Islet precursor cell (in vitro differentiated cells): ENCODE measurements around the gene PBX4.
"Not testable (repeated sequence)": the region's sequence is repeated elsewhere in the genome, so short reads cannot be mapped to it uniquely, and the experiment has no call there.

Source experiments
- DNase-seq: peaks from one replicate; pipeline ENCODE4 v3.0.0-alpha.2; 2018

PBX4 gene

GRCh38 chr19:19626516-19627472 lies 8.3 kb upstream of the PBX4 start:
- peak; percentile 52 for DNase-seq

- DNase-seq: no peak
These were observed 5.6 kb upstream of the PBX4 start for GRCh38 chr19:19624032-19624570.

GRCh38 chr19:19623383-19623782 lies 4.9 kb upstream of the PBX4 start:
- DNase-seq: no peak

GRCh38 chr19:19619849-19620210 lies 1.3 kb upstream of the PBX4 start:
- DNase-seq: no peak

GRCh38 chr19:19619181-19619848 lies 828 bp upstream of the PBX4 start:
- DNase-seq: no peak

- no peak for DNase-seq
These were observed 3.4 kb downstream of the PBX4 start for GRCh38 chr19:19615086-19615485.

GRCh38 chr19:19613506-19613905 lies 5.0 kb downstream of the PBX4 start:
- peak; percentile 84 for DNase-seq

- no peak for DNase-seq
These were observed 7.9 kb downstream of the PBX4 start for GRCh38 chr19:19610376-19611202.

GRCh38 chr19:19606686-19607085 lies 11.8 kb downstream of the PBX4 start:
- DNase-seq: not testable (repeated sequence)

- DNase-seq: no peak
These were observed 12.5 kb downstream of the PBX4 start for GRCh38 chr19:19606021-19606420.

- no peak for DNase-seq
These were observed 15.7 kb downstream of the PBX4 start for GRCh38 chr19:19602713-19603324.

GRCh38 chr19:19602136-19602712 lies 16.3 kb downstream of the PBX4 start:
- DNase-seq: no peak

- DNase-seq: no peak
These were observed 17.6 kb downstream of the PBX4 start for GRCh38 chr19:19600793-19601330.

- DNase-seq: not testable (repeated sequence)
These were observed 19.6 kb downstream of the PBX4 start for GRCh38 chr19:19598728-19599451.

- no peak for DNase-seq
These were observed 20.6 kb downstream of the PBX4 start for GRCh38 chr19:19597809-19598306.

GRCh38 chr19:19595171-19595701 lies 23.3 kb downstream of the PBX4 start:
- DNase-seq: no peak

- no peak for DNase-seq
These were observed 24.1 kb downstream of the PBX4 start for GRCh38 chr19:19594381-19594780.

- no peak for DNase-seq
These were observed 25.8 kb downstream of the PBX4 start for GRCh38 chr19:19592690-19593089.

- peak; percentile 91 for DNase-seq
These were observed 27.2 kb downstream of the PBX4 start for GRCh38 chr19:19591133-19591825.

- DNase-seq: no peak
These were observed 29.9 kb downstream of the PBX4 start for GRCh38 chr19:19588546-19588945.
